Measurements from ENCODE around the gene INTS4.
"Not testable (repeated sequence)": the region's sequence is repeated elsewhere in the genome, so short reads cannot be mapped to it uniquely, and the experiment has no call there.

Gene INTS4

GRCh38 chr11:77942465-77942864, 52.0 kb downstream of the INTS4 start:
- not testable (repeated sequence) for DNase-seq

- not testable (repeated sequence) for DNase-seq
Observed at GRCh38 chr11:77933596-77933995, 60.9 kb downstream of the INTS4 start.

GRCh38 chr11:77930334-77931208, 63.9 kb downstream of the INTS4 start:
- not testable (repeated sequence) for DNase-seq

GRCh38 chr11:77917713-77918112, 76.8 kb downstream of the INTS4 start:
- DNase-seq: not testable (repeated sequence)

- DNase-seq: not testable (repeated sequence)
Observed at GRCh38 chr11:77914307-77914791, 80.1 kb downstream of the INTS4 start.

- not testable (repeated sequence) for DNase-seq
Observed at GRCh38 chr11:77913608-77914306, 80.7 kb downstream of the INTS4 start.

GRCh38 chr11:77910828-77911227, 83.6 kb downstream of the INTS4 start:
- DNase-seq: not testable (repeated sequence)

- DNase-seq: no peak
Observed at GRCh38 chr11:77909277-77909676, 85.2 kb downstream of the INTS4 start.

GRCh38 chr11:77908835-77909234, 85.6 kb downstream of the INTS4 start:
- no peak for DNase-seq

- not testable (repeated sequence) for DNase-seq
Observed at GRCh38 chr11:77894949-77895348, 99.5 kb downstream of the INTS4 start.

- not testable (repeated sequence) for DNase-seq
Observed at GRCh38 chr11:77891703-77892102, 102.8 kb downstream of the INTS4 start.

- not testable (repeated sequence) for DNase-seq
Observed at GRCh38 chr11:77891256-77891655, 103.2 kb downstream of the INTS4 start.

GRCh38 chr11:77890619-77891056, 103.8 kb downstream of the INTS4 start:
- DNase-seq: not testable (repeated sequence)

GRCh38 chr11:77890100-77890614, 104.3 kb downstream of the INTS4 start:
- DNase-seq: not testable (repeated sequence)

- DNase-seq: not testable (repeated sequence)
Observed at GRCh38 chr11:77889045-77889444, 105.4 kb downstream of the INTS4 start.

- DNase-seq: no peak
Observed at GRCh38 chr11:77886401-77886800, 108.1 kb downstream of the INTS4 start.

GRCh38 chr11:77884829-77885190, 109.7 kb downstream of the INTS4 start:
- no peak for DNase-seq

GRCh38 chr11:77884186-77884828, 110.2 kb downstream of the INTS4 start:
- DNase-seq: no peak

GRCh38 chr11:77883775-77884174, 110.7 kb downstream of the INTS4 start:
- no peak for DNase-seq

GRCh38 chr11:77882396-77882795, 112.1 kb downstream of the INTS4 start:
- no peak for DNase-seq

- no peak for DNase-seq
Observed at GRCh38 chr11:77879218-77879617, 115.2 kb downstream of the INTS4 start.

- not testable (repeated sequence) for DNase-seq
Observed at GRCh38 chr11:77878247-77878646, 116.2 kb downstream of the INTS4 start.

- DNase-seq: no peak
Observed at GRCh38 chr11:77876045-77876444, 118.4 kb downstream of the INTS4 start.
